SK-N-SH (cell line): ENCODE measurements around the gene AHSG. TPM values are rescaled to one million over a fixed set of nuclear protein-coding genes. Genes with fewer than 3 reads are reported as not detected.

ENCODE experiments used
- CTCF ChIA-PET: fragments of 300-600, 350-600 bp; formaldehyde crosslinking; extraction: SDS; loops from one replicate; lab custom pipeline; 2021; lab: Yijun Ruan, JAX
- POLR2A ChIA-PET: fragments of 350-600 bp; sonication (Branson Sonifier 250); formaldehyde crosslinking; extraction: SDS; loops from one replicate; lab custom pipeline; 2020; ENCODE audit warnings: antibody characterized with exemption, inconsistent platforms; lab: Yijun Ruan, JAX
- DNase-seq: peaks from one replicate; pipeline ENCODE4 v3.0.0; 2012
- H2AFZ ChIP-seq: fragments of 200-600 bp; sonication (generic); 2 replicates; pipeline ENCODE4 v1.8.1; 2016; ENCODE audit warnings: antibody characterized with exemption, mild to moderate bottlenecking, low read depth
- H3F3A ChIP-seq: fragments of 200-600 bp; sonication (generic); replicated peaks from 2 replicates; pipeline ENCODE3; 2016; ENCODE audit warnings: antibody characterized with exemption, mild to moderate bottlenecking; ENCODE audit not compliant: insufficient read depth
- H3K27ac ChIP-seq, 2 experiments: fragments of 200-500 bp in 1 of 2; fragments of 200-600 bp in 1 of 2; sonication (Bioruptor generic) in 1 of 2; sonication (generic), shearing (Covaris generic) in 1 of 2; 2 replicates each; pipeline versions ENCODE4 v1.5.1 to v1.6.1; 2014 to 2016; ENCODE audit warnings: low read depth in 2 of 2, inconsistent platforms in 1 of 2, low read length in 1 of 2, mild to moderate bottlenecking in 1 of 2, mixed read lengths in 1 of 2
- H3K27me3 ChIP-seq: fragments of 200-600 bp; sonication (generic), shearing (Covaris generic); 2 replicates; pipeline ENCODE4 v1.6.1; 2016; ENCODE audit warnings: mixed run types; ENCODE audit not compliant: insufficient read depth
- H3K36me3 ChIP-seq, 2 experiments: fragments of 200-500 bp in 1 of 2; fragments of 200-600 bp in 1 of 2; sonication (Bioruptor generic) in 1 of 2; sonication (generic) in 1 of 2; replicated peaks in 1 of 2; 2 replicates each; pipeline versions ENCODE3 to v1.5.1; 2014 to 2016; ENCODE audit warnings: low read length in 1 of 2, mild to moderate bottlenecking in 1 of 2; ENCODE audit not compliant: insufficient read depth in 2 of 2, control insufficient read depth in 1 of 2
- H3K4me1 ChIP-seq, 2 experiments: fragments of 200-500 bp in 1 of 2; fragments of 200-600 bp in 1 of 2; sonication (Bioruptor generic) in 1 of 2; sonication (generic), shearing (Covaris generic) in 1 of 2; 2 replicates each; pipeline versions ENCODE4 v1.5.1 to v1.6.1; 2014 to 2016; ENCODE audit warnings: low read depth in 1 of 2, low read length in 1 of 2, mixed run types in 1 of 2; ENCODE audit not compliant: insufficient read depth in 2 of 2, control insufficient read depth in 1 of 2
- H3K4me2 ChIP-seq: fragments of 200-600 bp; sonication (generic), shearing (Covaris generic); 2 replicates; pipeline ENCODE4 v1.6.1; 2017; ENCODE audit warnings: mixed run types
- H3K4me3 ChIP-seq, 2 experiments: fragments of 200-500 bp in 1 of 2; fragments of 200-600 bp in 1 of 2; sonication (Bioruptor generic) in 1 of 2; sonication (generic), shearing (Covaris generic) in 1 of 2; 2 replicates each; pipeline versions ENCODE4 v1.5.1 to v1.8.1; 2014 to 2016; ENCODE audit warnings: low read depth in 2 of 2, inconsistent platforms in 1 of 2, low read length in 1 of 2, mild to moderate bottlenecking in 1 of 2, mixed read lengths in 1 of 2, moderate library complexity in 1 of 2
- H3K79me2 ChIP-seq: fragments of 200-600 bp; sonication (generic); 2 replicates; pipeline ENCODE4 v1.8.1; 2017; ENCODE audit warnings: mild to moderate bottlenecking; ENCODE audit not compliant: insufficient read depth
- H3K9ac ChIP-seq: fragments of 200-600 bp; sonication (generic); 2 replicates; pipeline ENCODE4 v1.6.1; 2017; ENCODE audit warnings: mixed run types
- H3K9me2 ChIP-seq: fragments of 200-600 bp; sonication (generic); 2 replicates; pipeline ENCODE4 v1.6.1; 2017; ENCODE audit warnings: mixed run types
- H3K9me3 ChIP-seq: fragments of 200-600 bp; sonication (generic); 2 replicates; pipeline ENCODE4 v1.6.1; 2017; ENCODE audit warnings: mixed run types, mild to moderate bottlenecking, moderate library complexity
- H4K20me1 ChIP-seq: fragments of 200-600 bp; sonication (generic); 2 replicates; pipeline ENCODE4 v1.6.1; 2017; ENCODE audit warnings: mild to moderate bottlenecking, mixed run types; ENCODE audit not compliant: insufficient read depth
- CTCF ChIP-seq: fragments of 200-600 bp; sonication (generic); IDR thresholded peaks from 2 replicates; pipeline ENCODE4 v1.6.1; 2017; ENCODE audit warnings: antibody characterized with exemption, mild to moderate bottlenecking, moderate library complexity
- ELF1 ChIP-seq: IDR thresholded peaks from 2 replicates; pipeline ENCODE4 v1.4.0; 2012
- GABPA ChIP-seq: IDR thresholded peaks from 2 replicates; pipeline ENCODE4 v1.4.0; 2012; ENCODE audit warnings: low read depth, mild to moderate bottlenecking
- MEF2A ChIP-seq: IDR thresholded peaks from 2 replicates; pipeline ENCODE4 v1.4.0; 2012; ENCODE audit warnings: low read depth, borderline replicate concordance
- MXI1 ChIP-seq: IDR thresholded peaks from 2 replicates; pipeline ENCODE4 v1.6.1; 2012; ENCODE audit warnings: mild to moderate bottlenecking, low read depth, low read length, improper control_type of control experiment
- NFIC ChIP-seq: IDR thresholded peaks from 2 replicates; pipeline ENCODE4 v1.4.0; 2012; ENCODE audit warnings: borderline replicate concordance
- PBX3 ChIP-seq: IDR thresholded peaks from 2 replicates; pipeline ENCODE4; 2012
- RAD21 ChIP-seq: IDR thresholded peaks from 2 replicates; pipeline ENCODE4 v1.6.1; 2012; ENCODE audit warnings: mild to moderate bottlenecking, low read length
- REST ChIP-seq: IDR thresholded peaks from 2 replicates; pipeline ENCODE4 v1.6.1; 2012; ENCODE audit warnings: mild to moderate bottlenecking, low read depth, low read length, moderate library complexity
- USF1 ChIP-seq: IDR thresholded peaks from 2 replicates; pipeline ENCODE4 v1.4.0; 2012; ENCODE audit warnings: low read depth, borderline replicate concordance
- YY1 ChIP-seq: IDR thresholded peaks from 2 replicates; pipeline ENCODE4 v1.4.0; 2012; ENCODE audit warnings: low read depth, mild to moderate bottlenecking
- WGBS: methylation state at CpG from one replicate; pipeline ENCODE4 v1.1.6; 2017; ENCODE audit warnings: low lambda C conversion rate; 5-methylcytosine and 5-hydroxymethylcytosine counted together
- polyA plus RNA-seq, 3 experiments: library from polyadenylated mRNA; depleted of rRNA; stranded (reverse); fragments of >200 nt; gene quantifications; 2 replicates each; pipeline ENCODE4 v1.2.3, GENCODE V29; 2012

The AHSG gene
- polyA plus RNA-seq, 1 of the 3 experiments (the other 2 are of a cell fraction), result not detected

DNA sequence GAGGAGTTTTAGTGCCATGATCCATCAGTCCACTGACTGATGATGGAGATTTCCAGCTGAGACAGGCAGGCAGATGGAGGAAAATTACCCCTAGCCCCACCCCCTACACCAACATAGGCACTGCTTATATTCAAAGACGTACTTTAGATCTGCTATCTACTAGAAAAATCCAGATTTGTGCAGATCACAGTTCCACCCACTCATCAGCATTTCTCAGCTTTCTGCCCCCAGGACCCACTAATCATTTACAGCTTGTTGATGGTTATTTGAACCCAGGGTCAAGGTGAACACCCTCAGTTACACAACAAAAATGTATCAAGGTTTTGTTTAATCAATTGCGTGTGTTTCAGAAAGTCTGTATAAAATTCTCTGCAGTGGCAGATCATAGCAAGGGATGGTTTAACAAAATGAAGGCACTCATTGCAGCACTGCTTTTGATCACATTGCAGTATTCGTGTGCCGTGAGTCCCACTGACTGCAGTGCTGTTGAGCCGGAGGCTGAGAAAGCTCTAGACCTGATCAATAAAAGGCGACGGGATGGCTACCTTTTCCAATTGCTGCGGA, 52.8 kb downstream of the AHSG start, which contains the start of gene HRG:
TSS of gene HRG (plus strand) at position 390 of the 564 bp plus-strand sequence. CDS start at position 408, 18 bp downstream.
- Histone ChIP-seq H3K4me2 (no peak within 1 kb of the TSS), H3K36me3 (no peaks in the 10 kb centered on the region), H3K9me2 (no peaks in the 10 kb centered on the region), H3K79me2 (no peaks in the 10 kb centered on the region), H3K27me3 (no peaks in the 10 kb centered on the region; the same call in 1 of the 2 replicates), H4K20me1 (no peaks in the 10 kb centered on the region), H3F3A (no peaks in the 10 kb centered on the region), H3K9me3 (no peaks in the 10 kb centered on the region), H3K27ac (no peak within 1 kb of the TSS), H3K4me3 (no peak within 1 kb of the TSS), H3K4me1 (no peaks in the 10 kb centered on the region), H2AFZ (no peak within 1 kb of the TSS), H3K9ac (no peak within 1 kb of the TSS)
- ChIA-PET POLR2A (no interaction called here), CTCF (interaction anchor here (0.9 kb wide), 1 partner anchor 50 kb away, joined by 4 read pairs; no protein-coding TSS in a partner anchor)
- no peak for DNase-seq
- WGBS, result 27% methylated on average over 4 of the region's 8 CpGs
- TF ChIP-seq ELF1, result no peak
- no peak for TF ChIP-seq RAD21
- no peak for TF ChIP-seq YY1
- no peak for TF ChIP-seq REST
- TF ChIP-seq NFIC, result no peak
- TF ChIP-seq PBX3, result no peak
- no peak for TF ChIP-seq USF1
- no peak for TF ChIP-seq MEF2A
- no peak for TF ChIP-seq GABPA
- TF ChIP-seq MXI1, result no peak

DNA sequence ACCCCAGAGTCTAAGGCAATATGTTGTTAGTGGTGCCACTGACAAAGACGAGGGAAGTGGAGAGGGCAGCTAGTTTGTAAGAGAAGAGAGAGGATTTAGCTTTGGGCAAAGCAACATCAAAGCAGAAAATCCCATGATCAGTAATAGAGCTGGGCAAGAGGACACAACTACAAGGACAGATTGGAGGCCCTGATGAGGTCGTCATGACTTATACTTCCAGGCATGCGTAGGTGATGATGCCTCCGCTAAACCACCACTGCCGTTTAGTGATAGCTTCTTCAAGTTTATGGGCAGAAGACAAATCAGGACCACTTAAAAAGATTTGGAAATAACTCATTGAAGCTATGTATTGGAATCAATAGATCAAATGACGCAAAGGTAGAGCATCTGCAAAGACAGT, 55.6 kb downstream of the AHSG start:
- Histone ChIP-seq H2AFZ (no peak overlapping the region), H4K20me1 (no peaks in the 10 kb centered on the region), H3K9me3 (no peaks in the 10 kb centered on the region), H3K36me3 (no peaks in the 10 kb centered on the region), H3K4me2 (no peak overlapping the region), H3K79me2 (no peaks in the 10 kb centered on the region), H3K4me3 (no peak overlapping the region), H3K27me3 (peaks cover 4% of the 10 kb centered on the region; the same call in 1 of the 2 replicates), H3F3A (no peaks in the 10 kb centered on the region), H3K9ac (no peak overlapping the region), H3K4me1 (no peaks in the 10 kb centered on the region), H3K27ac (no peak overlapping the region), H3K9me2 (no peaks in the 10 kb centered on the region)
- POLR2A ChIA-PET, result no interaction called here
- 33% methylated on average over 6 of the region's 6 CpGs for WGBS
- TF ChIP-seq REST, result no peak
- no peak for TF ChIP-seq PBX3
- TF ChIP-seq CTCF, result no peak
- no peak for TF ChIP-seq YY1
- no peak for TF ChIP-seq USF1
- no peak for TF ChIP-seq MEF2A
- no peak for DNase-seq
- CTCF ChIA-PET, result interaction anchor here (1.0 to 2.4 kb wide), 2 partner anchors 51 to 53 kb away, joined by 4 to 7 read pairs; no protein-coding TSS in a partner anchor
